ENCODE data around the gene MAPKAPK3.

The MAPKAPK3 gene

GRCh38 chr3:50648313-50648712, 31.4 kb downstream of the MAPKAPK3 start:
- Histone ChIP-seq H3K4me1 (ENCODE audit: control insufficient read depth, insufficient read depth, low read length) (peaks cover 25% of the 10 kb centered on the region), H3K36me3 (ENCODE audit: control insufficient read depth, insufficient read depth, low read length) (peaks cover 40% of the 10 kb centered on the region), H3K27ac (ENCODE audit: low read depth, low read length) (no peak overlapping the region), H3K27me3 (ENCODE audit: control insufficient read depth, insufficient read depth, low read length) (no peaks in the 10 kb centered on the region), H3K4me3 (ENCODE audit: low read depth, low read length) (no peak overlapping the region), H3K9me3 (ENCODE audit: control insufficient read depth, insufficient read depth, low read depth, low read length) (no peaks in the 10 kb centered on the region), H3K9ac (ENCODE audit: low read length) (no peak overlapping the region)

- peaks cover 36% of the 10 kb centered on the region for H3K36me3 ChIP-seq (ENCODE audit: control insufficient read depth, insufficient read depth, low read length)
- H3K27ac ChIP-seq (ENCODE audit: low read depth, low read length): no peak overlapping the region
- no peak overlapping the region for H3K9ac ChIP-seq (ENCODE audit: low read length)
- peaks cover 25% of the 10 kb centered on the region for H3K4me1 ChIP-seq (ENCODE audit: control insufficient read depth, insufficient read depth, low read length)
- no peaks in the 10 kb centered on the region for H3K9me3 ChIP-seq (ENCODE audit: control insufficient read depth, insufficient read depth, low read depth, low read length)
- no peak overlapping the region for H3K4me3 ChIP-seq (ENCODE audit: low read depth, low read length)
- no peaks in the 10 kb centered on the region for H3K27me3 ChIP-seq (ENCODE audit: control insufficient read depth, insufficient read depth, low read length)
Measured at GRCh38 chr3:50648944-50649343, 32.0 kb downstream of the MAPKAPK3 start.

GRCh38 chr3:50649451-50649931, 32.5 kb downstream of the MAPKAPK3 start:
- Histone ChIP-seq H3K27ac (ENCODE audit: low read depth, low read length) (no peak overlapping the region), H3K9ac (ENCODE audit: low read length) (no peak overlapping the region), H3K27me3 (ENCODE audit: control insufficient read depth, insufficient read depth, low read length) (no peaks in the 10 kb centered on the region), H3K36me3 (ENCODE audit: control insufficient read depth, insufficient read depth, low read length) (peaks cover 31% of the 10 kb centered on the region), H3K4me1 (ENCODE audit: control insufficient read depth, insufficient read depth, low read length) (peaks cover 25% of the 10 kb centered on the region), H3K9me3 (ENCODE audit: control insufficient read depth, insufficient read depth, low read depth, low read length) (no peaks in the 10 kb centered on the region), H3K4me3 (ENCODE audit: low read depth, low read length) (no peak overlapping the region)

GRCh38 chr3:50650018-50650417, 33.1 kb downstream of the MAPKAPK3 start:
- H3K4me1 ChIP-seq (ENCODE audit: control insufficient read depth, insufficient read depth, low read length): peaks cover 25% of the 10 kb centered on the region
- no peak overlapping the region for H3K4me3 ChIP-seq (ENCODE audit: low read depth, low read length)
- peaks cover 30% of the 10 kb centered on the region for H3K36me3 ChIP-seq (ENCODE audit: control insufficient read depth, insufficient read depth, low read length)
- H3K9me3 ChIP-seq (ENCODE audit: control insufficient read depth, insufficient read depth, low read depth, low read length): no peaks in the 10 kb centered on the region
- no peak overlapping the region for H3K9ac ChIP-seq (ENCODE audit: low read length)
- no peak overlapping the region for H3K27ac ChIP-seq (ENCODE audit: low read depth, low read length)
- H3K27me3 ChIP-seq (ENCODE audit: control insufficient read depth, insufficient read depth, low read length): no peaks in the 10 kb centered on the region

GRCh38 chr3:50651445-50651844, 34.5 kb downstream of the MAPKAPK3 start:
- peaks cover 19% of the 10 kb centered on the region for H3K36me3 ChIP-seq (ENCODE audit: control insufficient read depth, insufficient read depth, low read length)
- no peak overlapping the region for H3K4me3 ChIP-seq (ENCODE audit: low read depth, low read length)

GRCh38 chr3:50651920-50652529, 35.1 kb downstream of the MAPKAPK3 start:
- H3K36me3 ChIP-seq (ENCODE audit: control insufficient read depth, insufficient read depth, low read length): peaks cover 13% of the 10 kb centered on the region
- H3K4me3 ChIP-seq (ENCODE audit: low read depth, low read length): no peak overlapping the region
- H3K9me3 ChIP-seq (ENCODE audit: control insufficient read depth, insufficient read depth, low read depth, low read length): no peaks in the 10 kb centered on the region
- peaks cover 25% of the 10 kb centered on the region for H3K4me1 ChIP-seq (ENCODE audit: control insufficient read depth, insufficient read depth, low read length)
- no peaks in the 10 kb centered on the region for H3K27me3 ChIP-seq (ENCODE audit: control insufficient read depth, insufficient read depth, low read length)
- H3K27ac ChIP-seq (ENCODE audit: low read depth, low read length): no peak overlapping the region
- H3K9ac ChIP-seq (ENCODE audit: low read length): no peak overlapping the region

More at GRCh38 chr3:50651445-50651844, 34.5 kb downstream of the MAPKAPK3 start:
- no peaks in the 10 kb centered on the region for H3K27me3 ChIP-seq (ENCODE audit: control insufficient read depth, insufficient read depth, low read length)
- H3K9me3 ChIP-seq (ENCODE audit: control insufficient read depth, insufficient read depth, low read depth, low read length): no peaks in the 10 kb centered on the region
- no peak overlapping the region for H3K9ac ChIP-seq (ENCODE audit: low read length)
- H3K4me1 ChIP-seq (ENCODE audit: control insufficient read depth, insufficient read depth, low read length): peaks cover 25% of the 10 kb centered on the region
- H3K27ac ChIP-seq (ENCODE audit: low read depth, low read length): no peak overlapping the region

- Histone ChIP-seq H3K36me3 (ENCODE audit: control insufficient read depth, insufficient read depth, low read length) (peaks cover 6% of the 10 kb centered on the region; the same call in 1 of the 2 replicates), H3K9me3 (ENCODE audit: control insufficient read depth, insufficient read depth, low read depth, low read length) (no peaks in the 10 kb centered on the region), H3K4me3 (ENCODE audit: low read depth, low read length) (no peak overlapping the region), H3K9ac (ENCODE audit: low read length) (no peak overlapping the region), H3K27me3 (ENCODE audit: control insufficient read depth, insufficient read depth, low read length) (no peaks in the 10 kb centered on the region), H3K4me1 (ENCODE audit: control insufficient read depth, insufficient read depth, low read length) (peaks cover 25% of the 10 kb centered on the region), H3K27ac (ENCODE audit: low read depth, low read length) (no peak overlapping the region)
Measured at GRCh38 chr3:50652709-50653108, 35.8 kb downstream of the MAPKAPK3 start.

GRCh38 chr3:50653937-50654595, 37.1 kb downstream of the MAPKAPK3 start:
- no peaks in the 10 kb centered on the region for H3K9me3 ChIP-seq (ENCODE audit: control insufficient read depth, insufficient read depth, low read depth, low read length)
- H3K27ac ChIP-seq (ENCODE audit: low read depth, low read length): no peak overlapping the region
- no peak overlapping the region for H3K9ac ChIP-seq (ENCODE audit: low read length)
- no peaks in the 10 kb centered on the region for H3K36me3 ChIP-seq (ENCODE audit: control insufficient read depth, insufficient read depth, low read length)
- H3K27me3 ChIP-seq (ENCODE audit: control insufficient read depth, insufficient read depth, low read length): no peaks in the 10 kb centered on the region
- H3K4me3 ChIP-seq (ENCODE audit: low read depth, low read length): no peak overlapping the region
- H3K4me1 ChIP-seq (ENCODE audit: control insufficient read depth, insufficient read depth, low read length): peaks cover 25% of the 10 kb centered on the region

GRCh38 chr3:50655009-50655830, 38.3 kb downstream of the MAPKAPK3 start:
- H3K36me3 ChIP-seq (ENCODE audit: control insufficient read depth, insufficient read depth, low read length): no peaks in the 10 kb centered on the region
- H3K4me1 ChIP-seq (ENCODE audit: control insufficient read depth, insufficient read depth, low read length): peaks cover 16% of the 10 kb centered on the region
- H3K9me3 ChIP-seq (ENCODE audit: control insufficient read depth, insufficient read depth, low read depth, low read length): no peaks in the 10 kb centered on the region
- H3K27ac ChIP-seq (ENCODE audit: low read depth, low read length): no peak overlapping the region
- H3K4me3 ChIP-seq (ENCODE audit: low read depth, low read length): no peak overlapping the region
- H3K9ac ChIP-seq (ENCODE audit: low read length): no peak overlapping the region
- H3K27me3 ChIP-seq (ENCODE audit: control insufficient read depth, insufficient read depth, low read length): no peaks in the 10 kb centered on the region

- H3K27me3 ChIP-seq (ENCODE audit: control insufficient read depth, insufficient read depth, low read length): no peaks in the 10 kb centered on the region
- no peak overlapping the region for H3K9ac ChIP-seq (ENCODE audit: low read length)
- peaks cover 11% of the 10 kb centered on the region for H3K4me1 ChIP-seq (ENCODE audit: control insufficient read depth, insufficient read depth, low read length)
- H3K4me3 ChIP-seq (ENCODE audit: low read depth, low read length): no peak overlapping the region
- no peaks in the 10 kb centered on the region for H3K9me3 ChIP-seq (ENCODE audit: control insufficient read depth, insufficient read depth, low read depth, low read length)
- H3K36me3 ChIP-seq (ENCODE audit: control insufficient read depth, insufficient read depth, low read length): no peaks in the 10 kb centered on the region
- no peak overlapping the region for H3K27ac ChIP-seq (ENCODE audit: low read depth, low read length)
Measured at GRCh38 chr3:50656417-50657195, 39.7 kb downstream of the MAPKAPK3 start.
